HCT116 (cell line): ENCODE measurements around the gene BRINP1. TPM values are rescaled to one million over a fixed set of nuclear protein-coding genes. Genes with fewer than 3 reads are reported as not detected.

Experiments used
- ATAC-seq: fragments of 200-7000 bp; cut with Tn5 transposase; 2 replicates; pipeline ENCODE4 v1.9.1; 2020; ENCODE audit warnings: mild to moderate bottlenecking, moderate library complexity
- BruUV-seq: library from RNA; stranded (reverse); fragments of 400-500 nt; replicated peaks from 2 replicates; lab custom pipeline; 2021; lab: Mats Ljungman, UMichigan
- CTCF ChIA-PET: fragments of 300-600 bp; sonication (Branson Sonifier 250); formaldehyde crosslinking; loops from one replicate; lab custom pipeline; 2021; ENCODE audit warnings: antibody characterized with exemption; lab: Charles Lee
- POLR2A ChIA-PET: fragments of 300-600, 350-600 bp; sonication (Branson Sonifier 250); formaldehyde crosslinking; loops from one replicate; lab custom pipeline; 2021; ENCODE audit warnings: antibody characterized with exemption; lab: Charles Lee
- RAD21 ChIA-PET, 2 experiments: fragments of 300-600 bp; sonication (Branson Sonifier 250); formaldehyde crosslinking; loops; one replicate each; lab custom pipeline; 2023; ENCODE audit warnings: low total read pairs in 2 of 2; ENCODE audit not compliant: uncharacterized antibody in 2 of 2, unreplicated experiment in 2 of 2, low non-redundant PET in 1 of 2; lab: Charles Lee
- DNase-seq: peaks from one replicate; pipeline ENCODE4 v3.0.0-alpha.2; 2010; ENCODE audit warnings: low read depth, low spot score
- H2AFZ ChIP-seq: fragments of 200-600 bp; shearing (Covaris generic), sonication (generic); 2 replicates; pipeline ENCODE4 v1.6.1; 2017; ENCODE audit warnings: low read depth, mixed run types, mixed read lengths, antibody characterized with exemption, low read length; ENCODE audit not compliant: poor library complexity, severe bottlenecking
- H3K27ac ChIP-seq: 2 replicates; pipeline ENCODE4 v1.5.1; 2012; ENCODE audit warnings: low read depth, low read length
- H3K27me3 ChIP-seq: fragments of 200-600 bp; sonication (generic); 2 replicates; pipeline ENCODE4 v1.6.1; 2016; ENCODE audit warnings: mixed run types, low read length, mixed read lengths; ENCODE audit not compliant: insufficient read depth
- H3K36me3 ChIP-seq, 2 experiments: fragments of 200-500 bp in 1 of 2; fragments of 200-600 bp in 1 of 2; sonication (Bioruptor generic) in 1 of 2; sonication (generic) in 1 of 2; 2 replicates each; pipeline versions ENCODE4 v1.5.1 to v1.6.1; 2014 to 2016; ENCODE audit warnings: low read length in 2 of 2, inconsistent platforms in 1 of 2, mixed read lengths in 1 of 2, mixed run types in 1 of 2; ENCODE audit not compliant: insufficient read depth in 2 of 2, control insufficient read depth in 1 of 2
- H3K4me1 ChIP-seq, 2 experiments: fragments of 200-600 bp in 1 of 2; sonication (generic) in 1 of 2; 2 replicates each; pipeline versions ENCODE4 v1.5.1 to v1.6.1; 2012 to 2017; ENCODE audit warnings: low read length in 2 of 2, inconsistent platforms in 1 of 2, mild to moderate bottlenecking in 1 of 2, mixed read lengths in 1 of 2, mixed run types in 1 of 2, moderate library complexity in 1 of 2; ENCODE audit not compliant: insufficient read depth in 2 of 2, control insufficient read depth in 1 of 2
- H3K4me2 ChIP-seq: fragments of 200-600 bp; sonication (generic); 2 replicates; pipeline ENCODE4 v1.6.1; 2017; ENCODE audit warnings: mixed run types, low read length, mixed read lengths
- H3K4me3 ChIP-seq, 2 experiments: fragments of 200-600 bp in 1 of 2; sonication (generic) in 1 of 2; replicated peaks in 1 of 2; 2 replicates each; pipeline ENCODE4 v1.5.1; 2011 to 2016; ENCODE audit warnings: low read length in 2 of 2, control low read depth in 1 of 2, low read depth in 1 of 2, mild to moderate bottlenecking in 1 of 2, mixed read lengths in 1 of 2, mixed run types in 1 of 2
- H3K79me2 ChIP-seq: fragments of 200-600 bp; sonication (generic); 2 replicates; pipeline ENCODE4 v1.6.1; 2017; ENCODE audit warnings: mild to moderate bottlenecking, mixed run types, low read length, moderate library complexity, mixed read lengths; ENCODE audit not compliant: insufficient read depth
- H3K9ac ChIP-seq: fragments of 200-600 bp; sonication (generic); 2 replicates; pipeline ENCODE4 v1.6.1; 2016; ENCODE audit warnings: low read length, mixed read lengths
- H3K9me2 ChIP-seq: fragments of 200-600 bp; sonication (generic), shearing (Covaris generic); 2 replicates; pipeline ENCODE4 v1.6.1; 2017; ENCODE audit warnings: mixed run types, mild to moderate bottlenecking, moderate library complexity; ENCODE audit not compliant: insufficient read depth
- H3K9me3 ChIP-seq, 2 experiments: fragments of 200-500 bp in 1 of 2; fragments of 200-600 bp in 1 of 2; sonication (Bioruptor generic) in 1 of 2; sonication (generic) in 1 of 2; 2 replicates each; pipeline ENCODE4 v1.6.1; 2014 to 2017; ENCODE audit warnings: low read length in 2 of 2, mixed read lengths in 2 of 2, inconsistent platforms in 1 of 2, low read depth in 1 of 2, mild to moderate bottlenecking in 1 of 2, mixed run types in 1 of 2, moderate library complexity in 1 of 2; ENCODE audit not compliant: control insufficient read depth in 1 of 2, insufficient read depth in 1 of 2
- H4K20me1 ChIP-seq: fragments of 200-600 bp; sonication (generic), shearing (Covaris generic); 2 replicates; pipeline ENCODE4 v1.6.1; 2017; ENCODE audit warnings: mixed run types, mild to moderate bottlenecking, moderate library complexity; ENCODE audit not compliant: insufficient read depth
- CEBPB ChIP-seq: IDR thresholded peaks from 2 replicates; pipeline ENCODE4 v1.6.1; 2012; ENCODE audit warnings: low read depth
- CTCF ChIP-seq, 3 experiments: fragments of 200-600 bp in 1 of 3; sonication (generic) in 1 of 3; IDR thresholded peaks in 2 of 3; conservative IDR thresholded peaks in 1 of 3; 2 replicates each; pipeline ENCODE4 v1.5.1; 2012 to 2017; ENCODE audit warnings: low read depth in 2 of 3, low read length in 2 of 3, antibody characterized with exemption in 1 of 3, borderline replicate concordance in 1 of 3, control low read depth in 1 of 3, mild to moderate bottlenecking in 1 of 3, mixed read lengths in 1 of 3, mixed run types in 1 of 3, moderate library complexity in 1 of 3; ENCODE audit not compliant: insufficient read depth in 1 of 3
- EGR1 ChIP-seq: IDR thresholded peaks from 2 replicates; pipeline ENCODE4 v1.6.1; 2012; ENCODE audit warnings: low read depth
- ELF1 ChIP-seq: IDR thresholded peaks from 2 replicates; pipeline ENCODE4 v1.6.1; 2012; ENCODE audit warnings: low read depth, borderline replicate concordance
- EZH2 ChIP-seq: fragments of 200-600 bp; sonication (generic); IDR thresholded peaks from 2 replicates; pipeline ENCODE4 v1.6.1; 2017; ENCODE audit warnings: antibody characterized with exemption, mixed run types
- EZH2phosphoT487 ChIP-seq: fragments of 200-600 bp; IDR thresholded peaks from 2 replicates; pipeline ENCODE4 v1.6.1; 2018; ENCODE audit warnings: antibody characterized with exemption, borderline replicate concordance
- FOSL1 ChIP-seq: IDR thresholded peaks from 2 replicates; pipeline ENCODE4 v1.6.1; 2012; ENCODE audit warnings: low read depth
- JUND ChIP-seq: IDR thresholded peaks from 2 replicates; pipeline ENCODE4 v1.6.1; 2012
- POLR2A ChIP-seq: IDR thresholded peaks from 2 replicates; pipeline ENCODE4 v1.7.0; 2011; ENCODE audit warnings: borderline replicate concordance; ENCODE audit not compliant: insufficient read depth, insufficient read length; ENCODE audit errors: extremely low read depth
- POLR2AphosphoS5 ChIP-seq: IDR thresholded peaks from 2 replicates; pipeline ENCODE4 v1.6.1; 2011; ENCODE audit warnings: mild to moderate bottlenecking, low read depth, low read length, moderate library complexity
- RAD21 ChIP-seq: IDR thresholded peaks from 2 replicates; pipeline ENCODE4 v1.6.1; 2012; ENCODE audit warnings: low read depth, mild to moderate bottlenecking
- SIN3A ChIP-seq: IDR thresholded peaks from 2 replicates; pipeline ENCODE4 v1.6.1; 2012; ENCODE audit warnings: low read depth
- SRF ChIP-seq: IDR thresholded peaks from 2 replicates; pipeline ENCODE4 v1.6.1; 2012; ENCODE audit warnings: low read depth
- YY1 ChIP-seq: IDR thresholded peaks from 2 replicates; pipeline ENCODE4 v1.6.1; 2011; ENCODE audit warnings: low read length, low read depth, moderate library complexity, mild to moderate bottlenecking; ENCODE audit not compliant: insufficient replicate concordance; ENCODE audit errors: extremely low read depth
- ZFX ChIP-seq: fragments of 450-650 bp; IDR thresholded peaks from 2 replicates; pipeline ENCODE4 v1.6.1; 2017
- ZNF274 ChIP-seq: fragments of 200-500 bp; sonication (Bioruptor generic); IDR thresholded peaks from 2 replicates; pipeline ENCODE4 v1.6.1; 2014; ENCODE audit warnings: mild to moderate bottlenecking, low read depth, low read length, inconsistent platforms
- intact Hi-C: fragments of 100-400 bp; cut with micrococcal nuclease; formaldehyde crosslinking; loops from 2 replicates; pipeline ENCODE4 v1.10.0; 2022
- total RNA-seq: library from RNA; stranded (reverse); gene quantifications from one replicate; pipeline ENCODE4 v1.2.1, GENCODE V29; 2021; ENCODE audit not compliant: unreplicated experiment

Gene BRINP1
- total RNA-seq, 1 experiment from 2014 or later = not detected

DNA sequence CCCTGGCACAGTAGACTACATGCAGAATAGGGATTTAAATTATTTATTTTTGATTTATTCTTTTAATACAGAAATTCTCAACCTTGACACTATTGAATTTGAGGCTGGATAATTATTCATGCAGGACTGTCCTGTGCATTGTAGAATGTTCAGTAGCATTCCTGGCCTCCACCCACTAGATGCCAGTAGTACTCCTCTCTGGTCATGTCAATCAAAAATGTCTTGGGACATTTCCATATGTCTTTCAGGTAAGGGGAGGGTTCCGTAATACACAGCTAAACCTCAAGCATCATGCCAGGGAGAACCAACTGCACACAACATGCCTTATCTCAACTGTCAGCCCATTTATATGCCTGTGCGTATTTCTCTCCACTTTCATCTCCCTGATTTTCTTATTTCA is 231.8 kb downstream of the BRINP1 start:
- no peaks in the 10 kb centered on the region for H3K79me2 ChIP-seq
- no peaks in the 10 kb centered on the region for H3K36me3 ChIP-seq
- H3K4me1 ChIP-seq = no peaks in the 10 kb centered on the region
- ATAC-seq (no peak), DNase-seq (no peak)
- H3K27ac ChIP-seq = no peak overlapping the region
- TF ChIP-seq EZH2 = no peak
- TF ChIP-seq JUND = no peak
- no peak for TF ChIP-seq FOSL1
- TF ChIP-seq SIN3A = no peak
- TF ChIP-seq POLR2AphosphoS5 = no peak
- no peak for TF ChIP-seq CTCF (IDR thresholded peaks at IDR 0.05 in 2 of 3, conservative IDR thresholded peaks at IDR 0.05 in 1 of 3; ENCODE audit: borderline replicate concordance in 1 of 3, insufficient read depth in 1 of 3, low read depth in 2 of 3, low read length in 2 of 3)
- no peak for TF ChIP-seq EZH2phosphoT487
- no peaks in the 10 kb centered on the region for H3K9me2 ChIP-seq
- H4K20me1 ChIP-seq = no peaks in the 10 kb centered on the region
- H3K9ac ChIP-seq = no peak overlapping the region
- ChIA-PET CTCF (no interaction called here), RAD21 (no interaction called here), POLR2A (no interaction called here)
- H3K9me3 ChIP-seq = peaks cover 0 to 3% of the 10 kb centered on the region in 2 experiments; a peak in 2 of 4 replicates
- intact Hi-C loops = no loop called here
- BruUV-seq = no TSS peak
- H3K4me2 ChIP-seq = no peak overlapping the region
- H3K4me3 ChIP-seq = no peak overlapping the region
- H2AFZ ChIP-seq = no peak overlapping the region
- no peaks in the 10 kb centered on the region for H3K27me3 ChIP-seq

GRCh38 chr9:119126040-119126439 is 243.2 kb downstream of the BRINP1 start:
- Histone ChIP-seq H4K20me1 (no peaks in the 10 kb centered on the region), H3K4me2 (no peak overlapping the region), H3K36me3 (no peaks in the 10 kb centered on the region), H3K27ac (no peak overlapping the region)
- ATAC-seq = no peak
- intact Hi-C loops = no loop called here
- RAD21 ChIA-PET = no interaction called here
- no peak for TF ChIP-seq YY1
- no peak for TF ChIP-seq ELF1
- TF ChIP-seq POLR2AphosphoS5 = no peak
- TF ChIP-seq RAD21 = no peak
- TF ChIP-seq CTCF (IDR thresholded peaks at IDR 0.05 in 2 of 3, conservative IDR thresholded peaks at IDR 0.05 in 1 of 3; ENCODE audit: borderline replicate concordance in 1 of 3, insufficient read depth in 1 of 3, low read depth in 2 of 3, low read length in 2 of 3) = no peak
- no peak for TF ChIP-seq EGR1
- no peak for TF ChIP-seq CEBPB
- TF ChIP-seq ZFX = no peak
- no peak for TF ChIP-seq SIN3A
- TF ChIP-seq ZNF274 = no peak
- no peak for TF ChIP-seq SRF
- no peak for TF ChIP-seq POLR2A
- TF ChIP-seq, all 23 proteins: peak for 0
- H3K4me3 ChIP-seq = no peak overlapping the region
- DNase-seq = no peak
- H3K9me2 ChIP-seq = no peaks in the 10 kb centered on the region
- POLR2A ChIA-PET = no interaction called here
- BruUV-seq = no TSS peak
- H3K79me2 ChIP-seq = no peaks in the 10 kb centered on the region
- H3K9me3 ChIP-seq = peaks cover 3 to 14% of the 10 kb centered on the region in 2 experiments; a peak in 2 of 4 replicates
- CTCF ChIA-PET = no interaction called here
- no peaks in the 10 kb centered on the region for H3K4me1 ChIP-seq
- no peaks in the 10 kb centered on the region for H3K27me3 ChIP-seq
- H3K9ac ChIP-seq = no peak overlapping the region
- H2AFZ ChIP-seq = no peak overlapping the region
